Measurements from ENCODE around the gene YES1.

GRCh38 chr18:711657-712400 lies 100.2 kb downstream of the YES1 start:
- no peak for TF ChIP-seq CTCF (IDR thresholded peaks at IDR 0.05)
- no peak for TF ChIP-seq POLR2A (IDR thresholded peaks at IDR 0.05)
- TF ChIP-seq EP300 (IDR thresholded peaks at IDR 0.05; ENCODE audit: low read depth): no peak

All from transverse colon (tissue), 3 donors.